ENCODE data around the gene AGRN.

The AGRN gene

GRCh38 chr1:1041873-1042272, 22.0 kb downstream of the AGRN start:
- Histone ChIP-seq H3K9me2 (replicated peaks; ENCODE audit: insufficient read depth, low read length) (no peaks in the 10 kb centered on the region), H3K4me3 (ENCODE audit: low read length) (no peak overlapping the region), H3K36me3 (replicated peaks; ENCODE audit: insufficient read depth, low read length) (no peaks in the 10 kb centered on the region), H3K4me2 (ENCODE audit: low read depth, low read length) (no peak overlapping the region), H3K79me2 (ENCODE audit: low read length) (no peaks in the 10 kb centered on the region), H3K9ac (ENCODE audit: low read length) (no peak overlapping the region), H3K9me3 (replicated peaks; ENCODE audit: insufficient read depth, low read length) (no peaks in the 10 kb centered on the region), H3F3A (ENCODE audit: insufficient read depth, low read length) (no peaks in the 10 kb centered on the region), H3K27ac (ENCODE audit: low read length) (no peak overlapping the region), H3K4me1 (ENCODE audit: low read length) (no peaks in the 10 kb centered on the region), H2AFZ (ENCODE audit: low read length) (no peak overlapping the region), H3K27me3 (replicated peaks; ENCODE audit: insufficient read depth, low read length) (peaks cover 81% of the 10 kb centered on the region), H4K20me1 (ENCODE audit: insufficient read depth, low read length) (no peaks in the 10 kb centered on the region)
- no peak for DNase-seq
- TF ChIP-seq EZH2phosphoT487 (IDR thresholded peaks at IDR 0.05; ENCODE audit: low read length) = no peak
- TF ChIP-seq CTCF (IDR thresholded peaks at IDR 0.05; ENCODE audit: low read length) = no peak
- no peak for TF ChIP-seq EZH2 (optimal IDR thresholded peaks at IDR 0.05; ENCODE audit: low read depth, low read length)

DNA sequence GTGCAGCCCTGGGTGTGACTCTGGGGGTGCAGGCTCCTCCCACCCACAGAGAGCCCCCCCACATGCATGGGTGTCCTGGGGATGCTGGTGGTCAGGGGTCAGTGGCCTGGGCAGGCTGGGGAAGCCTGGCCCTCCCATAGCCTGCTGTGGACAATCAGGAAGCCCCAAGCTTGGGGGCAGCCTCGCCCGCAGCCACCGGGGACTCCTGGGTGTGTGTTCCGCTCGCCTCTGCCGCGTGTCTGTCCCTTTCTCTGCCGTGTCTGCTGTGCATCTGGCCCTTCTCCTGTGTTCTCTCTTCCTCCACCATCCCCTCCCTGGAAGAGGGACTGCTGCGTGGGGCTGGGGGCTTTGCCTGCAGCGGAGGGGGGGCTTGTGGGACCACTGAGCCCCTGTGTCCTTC, 22.9 kb downstream of the AGRN start:
- no peaks in the 10 kb centered on the region for H3K9me3 ChIP-seq (replicated peaks; ENCODE audit: insufficient read depth, low read length)
- no peak overlapping the region for H3K27ac ChIP-seq (ENCODE audit: low read length)
- peaks cover 81% of the 10 kb centered on the region for H3K27me3 ChIP-seq (replicated peaks; ENCODE audit: insufficient read depth, low read length)
- TF ChIP-seq CTCF (IDR thresholded peaks at IDR 0.05; ENCODE audit: low read length) (no peak), EZH2 (optimal IDR thresholded peaks at IDR 0.05; ENCODE audit: low read depth, low read length) (no peak), EZH2phosphoT487 (IDR thresholded peaks at IDR 0.05; ENCODE audit: low read length) (no peak)
- no peaks in the 10 kb centered on the region for H3K9me2 ChIP-seq (replicated peaks; ENCODE audit: insufficient read depth, low read length)
- no peak overlapping the region for H3K4me3 ChIP-seq (ENCODE audit: low read length)
- H3K36me3 ChIP-seq (replicated peaks; ENCODE audit: insufficient read depth, low read length) = no peaks in the 10 kb centered on the region
- H3K9ac ChIP-seq (ENCODE audit: low read length) = no peak overlapping the region
- no peaks in the 10 kb centered on the region for H3K79me2 ChIP-seq (ENCODE audit: low read length)
- H3F3A ChIP-seq (ENCODE audit: insufficient read depth, low read length) = no peaks in the 10 kb centered on the region
- no peak overlapping the region for H2AFZ ChIP-seq (ENCODE audit: low read length)
- no peaks in the 10 kb centered on the region for H3K4me1 ChIP-seq (ENCODE audit: low read length)
- DNase-seq = no peak
- no peaks in the 10 kb centered on the region for H4K20me1 ChIP-seq (ENCODE audit: insufficient read depth, low read length)
- no peak overlapping the region for H3K4me2 ChIP-seq (ENCODE audit: low read depth, low read length)

DNA sequence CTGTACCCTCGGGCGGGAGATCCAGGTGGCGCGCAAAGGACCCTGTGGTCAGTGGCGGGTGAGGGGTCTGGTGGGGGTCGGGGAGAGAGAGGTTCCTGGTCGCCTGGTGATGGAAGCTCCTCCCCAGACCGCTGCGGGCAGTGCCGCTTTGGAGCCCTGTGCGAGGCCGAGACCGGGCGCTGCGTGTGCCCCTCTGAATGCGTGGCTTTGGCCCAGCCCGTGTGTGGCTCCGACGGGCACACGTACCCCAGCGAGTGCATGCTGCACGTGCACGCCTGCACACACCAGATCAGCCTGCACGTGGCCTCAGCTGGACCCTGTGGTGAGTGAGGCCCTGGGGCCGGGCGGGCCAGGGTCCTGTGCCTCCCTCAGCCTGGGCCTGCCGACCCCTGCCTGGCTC, 23.5 kb downstream of the AGRN start:
- H3K4me1 ChIP-seq (ENCODE audit: low read length) = no peaks in the 10 kb centered on the region
- H3K9me3 ChIP-seq (replicated peaks; ENCODE audit: insufficient read depth, low read length) = no peaks in the 10 kb centered on the region
- H3K9me2 ChIP-seq (replicated peaks; ENCODE audit: insufficient read depth, low read length) = no peaks in the 10 kb centered on the region
- H2AFZ ChIP-seq (ENCODE audit: low read length) = no peak overlapping the region
- no peaks in the 10 kb centered on the region for H3K36me3 ChIP-seq (replicated peaks; ENCODE audit: insufficient read depth, low read length)
- H3K27me3 ChIP-seq (replicated peaks; ENCODE audit: insufficient read depth, low read length) = peaks cover 75% of the 10 kb centered on the region
- no peaks in the 10 kb centered on the region for H3K79me2 ChIP-seq (ENCODE audit: low read length)
- H3K27ac ChIP-seq (ENCODE audit: low read length) = no peak overlapping the region
- H3K4me2 ChIP-seq (ENCODE audit: low read depth, low read length) = no peak overlapping the region
- H3K4me3 ChIP-seq (ENCODE audit: low read length) = no peak overlapping the region
- no peak for DNase-seq
- no peak for TF ChIP-seq EZH2 (optimal IDR thresholded peaks at IDR 0.05; ENCODE audit: low read depth, low read length)
- TF ChIP-seq CTCF (IDR thresholded peaks at IDR 0.05; ENCODE audit: low read length) = no peak
- no peak for TF ChIP-seq EZH2phosphoT487 (IDR thresholded peaks at IDR 0.05; ENCODE audit: low read length)
- no peaks in the 10 kb centered on the region for H3F3A ChIP-seq (ENCODE audit: insufficient read depth, low read length)
- H3K9ac ChIP-seq (ENCODE audit: low read length) = no peak overlapping the region
- H4K20me1 ChIP-seq (ENCODE audit: insufficient read depth, low read length) = no peaks in the 10 kb centered on the region

All from MM.1S (cell line).